Embryonic facial prominence (tissue), 1 donor: ENCODE measurements around the gene MYL3.

Experiments used
- DNase-seq: peaks from one replicate; pipeline ENCODE4 v3.0.0-alpha.2; 2016; ENCODE audit errors: extremely low spot score

Gene MYL3

DNA sequence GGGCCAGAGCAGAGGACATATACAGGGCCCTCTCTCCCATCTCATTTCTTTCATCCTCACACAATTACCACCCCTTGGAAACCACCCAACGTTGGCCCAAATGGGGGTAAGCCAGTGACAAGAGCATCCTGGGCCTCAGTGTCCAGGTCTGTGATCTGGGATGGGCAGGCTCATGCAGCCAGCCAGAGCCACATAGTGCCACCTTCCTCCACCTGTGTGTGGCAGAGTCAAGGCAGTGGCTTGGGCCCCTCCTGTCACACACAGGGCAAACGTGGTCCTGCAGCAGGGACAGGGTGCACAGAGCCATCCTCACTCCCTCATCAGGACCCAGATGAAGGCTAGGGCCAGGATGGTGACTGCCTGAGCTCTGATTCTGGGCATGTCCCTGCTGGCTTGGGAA is 2.3 kb upstream of the MYL3 start:
- no peak for DNase-seq

- DNase-seq, result no peak
Observed at GRCh38 chr3:46865031-46865507, 1.8 kb upstream of the MYL3 start.

DNA sequence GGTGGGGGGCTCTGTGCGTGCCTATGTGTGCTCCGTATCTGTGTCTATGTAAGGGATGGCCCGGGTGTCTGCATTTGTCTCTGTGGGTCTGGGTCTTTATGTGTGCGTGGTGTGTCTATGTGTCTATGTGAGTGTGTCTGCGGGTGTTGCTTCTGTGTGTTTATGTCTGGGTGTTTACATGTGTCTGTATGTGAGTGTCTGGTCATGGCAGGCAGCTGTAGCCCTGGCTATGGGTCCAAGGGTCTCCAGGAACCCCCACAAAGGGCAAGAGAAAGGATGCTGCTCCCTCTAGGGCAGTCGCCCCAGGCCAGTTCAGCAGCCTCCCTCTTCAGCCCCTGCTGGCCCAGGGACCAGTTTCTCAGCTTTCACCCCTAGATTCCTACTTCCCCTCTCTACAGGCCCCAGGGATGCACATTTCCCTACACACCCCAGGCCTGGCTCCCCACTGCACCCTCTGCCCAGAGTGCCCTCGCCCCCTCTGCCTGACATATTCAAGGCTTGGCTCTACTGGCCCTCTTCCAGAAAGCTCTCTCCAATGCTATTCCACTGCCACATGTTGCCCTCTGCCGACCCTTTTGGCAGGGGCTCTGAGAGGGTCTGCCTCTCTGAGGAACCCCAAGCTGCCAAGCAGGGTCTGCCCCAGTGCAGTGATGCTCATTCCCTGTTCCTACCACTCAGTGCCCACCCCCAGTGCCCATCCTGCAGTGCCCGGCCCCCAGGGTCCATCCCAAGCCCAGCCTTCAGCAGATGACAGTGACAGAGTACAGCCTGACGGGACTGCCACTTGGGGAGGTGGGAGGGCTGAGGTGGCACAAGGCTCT is 1.0 kb upstream of the MYL3 start:
- DNase-seq, result no peak

GRCh38 chr3:46862369-46863025 is 747 bp downstream of the MYL3 start:
- no peak for DNase-seq

- no peak for DNase-seq
Observed at GRCh38 chr3:46861605-46862368, 1.5 kb downstream of the MYL3 start.

GRCh38 chr3:46860810-46861604 is 2.2 kb downstream of the MYL3 start:
- no peak for DNase-seq

DNA sequence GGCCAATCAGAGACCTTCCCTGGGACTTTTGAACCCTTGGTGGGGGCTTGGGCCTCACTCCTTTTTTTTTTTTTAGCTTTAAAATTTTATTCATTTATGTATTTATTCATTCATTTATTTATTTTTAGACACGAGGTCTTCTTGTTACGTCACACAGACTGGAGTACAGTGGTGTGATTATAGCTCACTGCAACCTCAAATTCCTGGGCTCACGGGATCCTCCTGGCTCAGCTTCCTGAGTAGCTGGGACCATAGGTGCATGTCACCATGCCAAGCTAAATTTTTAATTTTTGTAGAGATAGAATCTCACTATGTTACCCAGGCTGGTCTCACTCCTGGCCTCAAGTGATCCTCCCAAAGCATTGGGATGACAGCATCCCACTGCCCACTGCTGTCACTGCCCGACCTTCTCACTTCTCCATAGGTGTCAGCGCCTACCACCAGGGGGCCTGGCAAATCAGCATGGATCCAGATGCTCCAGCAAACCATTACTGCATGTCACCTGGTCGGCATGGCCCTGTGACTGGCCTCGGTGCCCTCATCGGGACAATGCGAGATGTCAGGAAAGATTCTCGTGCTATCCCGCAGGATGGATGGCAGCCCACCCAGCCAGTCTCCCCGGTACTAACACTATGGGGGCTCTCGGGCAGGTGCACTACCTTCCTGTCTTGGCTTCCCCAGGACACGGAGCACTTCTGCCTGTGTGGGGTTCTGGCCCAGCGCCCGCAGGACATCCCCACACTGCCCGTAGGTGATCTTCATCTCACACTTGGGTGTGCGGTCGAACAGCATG is 3.0 kb downstream of the MYL3 start:
- no peak for DNase-seq

DNA sequence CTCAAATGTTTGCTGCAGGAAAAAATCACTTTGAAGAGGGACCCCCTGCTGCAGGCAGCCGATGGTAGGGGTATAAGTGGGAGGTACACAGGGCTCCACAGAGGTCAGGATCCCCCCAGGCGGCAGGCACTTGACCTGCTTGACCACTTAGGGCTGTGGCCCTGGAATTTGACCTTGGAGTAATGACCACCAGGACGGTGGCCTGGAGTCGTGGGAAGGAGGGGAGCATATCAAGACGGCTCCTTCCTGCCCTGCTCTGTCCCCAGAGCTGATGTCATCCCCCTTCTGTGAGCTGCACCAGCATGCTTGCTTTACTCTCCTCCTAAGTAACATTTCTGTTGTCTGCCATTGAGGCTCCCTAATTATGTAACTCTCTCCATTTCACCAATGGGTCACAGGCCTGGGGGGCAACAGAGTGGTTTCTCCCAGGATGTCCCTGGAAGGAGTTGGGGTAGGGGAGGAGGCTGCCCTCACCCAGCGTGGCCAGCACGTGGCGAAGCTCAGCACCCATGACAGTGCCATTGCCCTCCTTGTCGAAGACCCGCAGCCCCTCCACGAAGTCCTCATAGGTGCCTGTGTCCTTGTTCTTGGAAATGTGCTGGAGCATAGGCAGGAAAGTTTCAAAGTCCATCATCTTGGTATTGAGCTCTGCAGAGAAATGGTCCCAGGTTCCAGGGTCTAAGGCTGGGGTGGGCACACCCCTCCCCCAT is 4.1 kb downstream of the MYL3 start:
- no peak for DNase-seq

DNA sequence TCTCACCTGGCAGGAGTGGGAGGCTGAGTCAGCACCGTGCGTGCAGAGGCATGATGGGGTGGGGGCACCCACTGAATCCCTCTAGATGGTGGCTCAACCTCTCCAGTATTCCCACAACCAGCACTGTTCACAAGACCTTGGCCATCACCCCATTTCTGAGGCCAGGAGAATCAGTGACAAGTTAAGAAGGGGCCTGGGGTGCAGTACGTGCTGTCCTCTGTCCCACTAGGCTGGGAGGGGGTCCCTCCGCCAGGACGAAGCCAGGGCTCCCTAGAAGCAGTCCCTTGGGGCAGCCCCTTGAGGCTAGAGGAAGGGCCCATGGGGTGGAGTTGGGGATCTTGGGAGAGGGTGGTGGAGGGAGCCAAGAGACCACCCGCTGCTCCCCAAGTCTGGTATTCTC is 4.8 kb downstream of the MYL3 start:
- no peak for DNase-seq

DNA sequence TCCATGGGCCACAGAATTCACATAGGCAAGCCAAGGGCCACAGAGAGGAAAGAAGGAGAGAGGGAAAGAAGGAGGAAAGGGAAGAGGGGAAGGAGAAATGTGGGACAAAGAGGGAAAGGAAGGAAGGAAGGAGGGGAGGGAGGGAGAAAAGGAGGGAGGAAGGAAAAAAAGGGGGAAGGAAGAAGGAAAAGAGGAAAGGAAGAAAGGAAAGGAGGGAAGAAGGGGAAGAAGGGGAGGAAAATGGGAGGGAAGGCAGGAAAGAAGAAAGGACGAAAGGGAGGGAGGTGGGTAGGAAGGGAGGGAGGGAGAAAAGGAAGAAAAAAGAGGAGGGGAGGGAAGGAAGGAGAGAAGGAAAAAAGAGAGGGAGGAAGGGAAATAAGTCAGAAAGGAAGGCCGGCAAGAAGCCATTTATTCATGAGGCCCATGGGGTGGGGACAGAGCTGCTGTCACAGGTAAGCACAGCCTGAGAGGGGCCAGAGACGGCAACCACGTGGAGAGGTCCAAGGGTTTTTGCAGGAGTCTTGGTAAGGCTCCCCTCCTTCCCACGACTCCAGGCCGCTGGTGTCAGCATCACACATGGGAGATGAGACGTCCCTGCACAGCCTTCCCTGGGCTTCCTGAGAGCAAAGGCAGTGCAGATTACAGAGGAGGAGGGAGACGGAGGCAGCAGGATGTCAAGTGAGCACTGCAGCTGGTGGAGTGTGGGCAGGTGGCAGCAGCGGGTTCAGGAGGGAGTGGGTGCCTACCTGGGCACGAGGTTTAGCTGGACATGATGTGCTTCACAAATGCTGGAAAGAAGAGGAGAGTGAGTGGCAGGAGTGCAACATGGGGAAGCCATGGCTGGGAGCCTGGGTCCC is 5.5 kb downstream of the MYL3 start:
- no peak for DNase-seq

DNA sequence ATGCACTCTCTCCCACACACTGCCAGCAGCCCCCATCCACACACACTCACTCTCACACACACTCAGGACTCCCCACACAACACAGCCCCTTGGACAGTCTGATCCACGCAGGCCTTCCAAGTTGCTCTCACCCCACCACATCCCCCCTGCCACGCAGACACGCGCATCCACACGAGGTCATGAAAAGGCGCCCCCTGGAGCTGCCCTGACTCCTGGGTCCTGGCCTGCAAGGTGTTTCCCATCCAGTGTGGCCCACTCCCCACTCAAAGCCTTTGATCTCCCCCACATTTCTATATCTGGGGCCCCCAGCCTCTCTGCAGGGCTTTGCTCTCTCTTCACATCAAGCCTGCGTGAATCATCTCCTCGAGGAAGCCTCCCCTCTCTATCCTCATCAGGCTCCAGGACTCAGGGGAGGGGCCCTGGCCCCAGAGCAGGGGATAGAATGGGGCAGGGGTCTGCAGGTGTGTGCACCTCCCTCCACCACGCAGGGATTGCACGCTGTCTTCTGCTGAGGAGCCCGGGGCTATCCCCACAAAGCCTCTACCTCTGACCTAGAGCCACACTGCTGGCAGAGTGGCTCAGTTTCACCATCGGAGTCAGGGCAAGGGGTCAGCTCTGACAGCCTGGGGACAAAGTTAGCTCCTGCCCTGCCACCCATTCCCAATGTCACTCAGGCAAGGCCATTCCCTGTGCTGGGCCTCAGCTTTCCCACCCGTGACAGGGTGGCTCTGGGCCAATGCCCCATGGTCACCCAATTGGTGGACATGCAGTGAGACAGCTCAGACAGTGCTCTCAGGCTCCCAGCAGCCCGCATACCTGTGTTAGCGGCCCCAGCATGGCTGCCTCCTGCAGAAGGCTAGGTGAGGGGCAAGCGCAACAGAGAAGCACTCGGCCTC is 6.4 kb downstream of the MYL3 start:
- DNase-seq, result no peak

DNA sequence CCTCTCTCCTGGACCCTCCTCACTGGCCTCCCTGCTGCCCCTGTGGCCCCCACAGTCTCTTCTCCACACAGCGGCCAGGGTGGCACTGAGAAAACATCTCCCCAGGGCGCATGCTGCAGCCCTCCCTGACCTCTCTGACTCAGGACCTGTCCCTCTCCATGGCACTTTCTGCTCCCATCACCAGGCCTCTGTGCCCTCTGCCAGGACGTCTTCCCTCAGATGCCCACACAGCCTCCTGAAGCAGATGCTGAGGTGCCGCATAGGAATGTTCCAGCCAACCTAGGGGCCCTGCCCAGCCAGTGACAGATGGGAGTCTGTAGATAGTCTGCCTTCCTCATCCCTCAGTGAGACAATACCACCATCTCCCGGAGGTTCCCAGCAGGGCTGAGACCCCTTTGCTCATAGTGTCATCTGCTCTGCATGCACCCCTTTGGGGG is 8.7 kb downstream of the MYL3 start:
- DNase-seq, result no peak

- DNase-seq, result no peak
Observed at GRCh38 chr3:46853441-46854415, 9.5 kb downstream of the MYL3 start.

- DNase-seq, result no peak
Observed at GRCh38 chr3:46852839-46853355, 10.3 kb downstream of the MYL3 start.

DNA sequence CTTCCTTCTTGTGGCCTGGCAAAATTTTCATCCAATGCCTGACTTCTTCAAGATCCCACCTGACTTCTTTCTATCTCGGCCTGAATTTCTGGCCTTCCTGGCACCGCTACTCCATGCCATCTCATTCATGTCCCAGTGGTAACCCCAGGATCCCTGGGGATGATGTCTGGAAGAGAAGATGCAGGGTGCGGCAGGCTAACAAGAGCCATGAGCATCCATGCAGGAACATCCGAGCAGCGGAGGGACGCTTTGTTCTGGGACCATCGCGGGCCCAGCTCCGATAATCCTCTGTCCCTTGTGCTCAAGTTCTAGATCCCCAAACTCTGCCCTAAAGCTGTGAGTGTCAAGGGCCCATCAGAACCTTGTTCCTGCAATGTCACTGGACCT is 10.9 kb downstream of the MYL3 start:
- no peak for DNase-seq
